NCI-H128 (cell line): ENCODE measurements around the gene ZNHIT2.

ENCODE experiments used
- DNase-seq: peaks from one replicate; lab custom pipeline; 2025; ENCODE audit not compliant: unreplicated experiment; lab: John Stamatoyannopoulos, UW

Gene ZNHIT2

DNA sequence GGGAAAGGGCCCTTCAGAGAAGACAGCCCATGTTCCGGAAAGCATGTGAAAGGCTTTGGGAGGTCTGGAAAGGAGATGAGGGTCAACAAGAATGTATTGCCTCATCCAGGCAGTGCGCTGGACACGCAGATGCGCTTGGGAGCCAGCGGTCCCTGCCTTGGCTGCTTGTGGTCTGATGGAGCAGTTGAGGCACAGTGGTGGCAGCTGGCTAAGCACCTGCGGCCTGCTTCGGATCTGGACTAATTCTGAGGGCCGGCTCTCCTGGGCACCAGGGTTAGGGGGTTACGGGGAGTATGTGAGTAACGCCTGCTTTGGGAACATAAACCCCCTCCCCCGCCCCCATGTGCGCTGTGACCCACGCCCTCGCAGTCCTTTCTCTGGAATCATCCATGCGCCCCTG lies 10.4 kb downstream of the ZNHIT2 start:
- DNase-seq: no peak

DNA sequence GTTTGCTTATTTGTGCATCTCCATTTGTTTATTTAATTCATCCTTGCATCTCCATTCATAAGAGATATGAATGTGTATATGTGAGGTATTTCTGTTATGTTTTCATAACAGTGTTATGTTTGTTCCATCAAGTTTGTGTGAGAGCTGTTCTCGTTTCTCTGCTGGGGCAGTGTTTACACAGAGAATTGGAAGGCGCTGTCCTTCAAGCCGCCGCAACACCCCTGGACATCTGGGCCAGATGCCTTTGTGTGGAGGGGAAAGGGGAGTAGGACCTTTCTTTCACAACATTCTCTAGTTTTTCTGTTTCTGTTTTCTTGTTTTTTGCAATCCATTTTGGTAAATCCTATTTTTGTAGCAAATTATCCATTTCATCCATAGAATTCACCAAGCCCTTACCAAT lies 12.9 kb downstream of the ZNHIT2 start:
- DNase-seq: no peak

DNA sequence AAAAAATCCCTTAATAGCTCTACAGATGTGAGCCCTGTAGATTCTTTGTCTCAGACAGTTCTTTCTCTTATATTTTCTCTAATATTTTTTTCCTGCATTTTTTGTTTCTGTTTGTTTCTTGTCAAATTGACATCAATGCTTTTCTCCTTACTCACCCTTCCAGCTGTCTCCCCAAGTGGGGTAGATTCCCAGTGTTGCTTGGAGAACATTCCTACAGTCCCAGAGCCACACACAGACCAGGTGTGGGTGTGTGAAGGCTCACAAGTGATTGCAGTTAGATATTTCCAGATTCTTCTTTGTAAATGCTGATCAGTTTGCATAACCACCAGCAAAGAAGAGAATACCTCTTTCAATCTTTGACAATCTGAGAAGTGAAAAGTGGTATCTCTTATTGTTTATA lies 14.0 kb downstream of the ZNHIT2 start:
- DNase-seq: no peak

DNA sequence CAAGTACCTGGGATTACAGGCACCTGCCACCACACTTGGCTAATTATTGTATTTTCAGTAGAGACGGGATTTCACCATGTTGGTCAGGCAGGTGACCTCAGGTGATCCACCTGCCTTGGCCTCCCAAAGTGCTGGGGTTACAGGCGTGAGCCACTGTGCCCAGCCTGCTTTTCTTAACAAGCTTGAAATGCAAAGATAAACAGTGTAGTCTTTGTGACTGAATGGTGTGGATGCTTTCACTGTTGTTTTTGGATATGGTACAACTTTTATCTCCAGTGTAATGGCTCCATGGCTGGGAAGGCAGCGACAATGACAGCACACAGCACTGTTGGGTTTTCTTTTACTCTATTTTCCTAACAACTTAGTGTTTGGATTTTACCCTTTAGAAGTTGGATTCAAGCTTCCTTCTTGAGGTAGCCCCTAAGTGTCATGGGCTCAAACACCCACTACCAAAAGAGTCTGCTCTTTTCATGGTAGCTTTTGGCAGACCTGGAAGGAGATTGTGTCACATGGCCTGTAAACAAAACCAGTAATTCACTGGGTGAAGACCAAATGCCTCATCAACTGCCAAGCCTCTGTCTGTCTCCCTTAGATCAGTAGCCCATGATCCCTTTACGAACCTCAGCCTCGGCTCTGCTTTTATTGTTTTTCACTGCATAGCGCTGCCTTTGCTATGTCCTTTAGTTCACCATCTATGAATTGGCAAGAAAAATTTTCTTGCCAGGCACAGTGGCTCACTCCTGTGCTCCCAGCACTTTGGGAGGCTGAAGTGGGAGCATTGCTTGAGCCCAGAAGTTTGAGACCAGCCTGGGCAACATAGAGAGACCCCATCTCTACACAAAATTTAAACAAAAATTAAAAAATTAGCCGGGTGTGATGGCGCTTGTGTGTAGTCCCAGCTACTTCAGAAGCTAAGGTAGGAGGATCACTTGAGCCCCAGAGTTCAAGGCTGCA lies 15.1 kb downstream of the ZNHIT2 start:
- DNase-seq: no peak

DNA sequence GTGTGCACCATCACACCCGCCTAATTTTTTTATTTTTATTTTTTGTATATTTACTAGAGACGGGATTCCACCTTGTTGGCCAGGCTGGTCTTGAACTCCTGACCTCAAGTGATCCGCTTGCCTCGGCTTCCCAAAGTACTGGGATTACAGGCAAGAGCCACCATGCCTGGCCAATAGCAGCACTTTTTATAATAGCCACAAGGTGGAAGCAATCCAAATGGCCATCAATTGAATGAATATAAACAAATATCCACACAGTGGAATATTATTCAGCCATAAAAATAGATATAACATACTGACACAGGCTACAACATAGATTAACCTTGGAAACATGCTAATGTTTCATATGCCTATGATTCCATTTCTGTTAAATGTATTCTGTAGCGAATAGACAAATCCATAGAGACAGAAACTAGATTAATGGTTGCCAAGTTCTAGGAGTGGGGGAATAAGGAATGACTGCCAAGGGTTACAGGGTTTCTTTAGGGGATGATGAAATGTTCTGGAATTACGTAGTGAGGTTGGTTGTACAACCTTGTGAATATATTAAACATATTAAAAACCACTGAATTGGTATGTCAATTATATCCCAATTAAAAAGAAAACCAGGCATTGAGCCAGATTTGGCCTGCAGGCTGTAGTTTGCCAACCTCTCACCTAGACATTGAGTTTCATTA lies 16.7 kb downstream of the ZNHIT2 start:
- DNase-seq: no peak

DNA sequence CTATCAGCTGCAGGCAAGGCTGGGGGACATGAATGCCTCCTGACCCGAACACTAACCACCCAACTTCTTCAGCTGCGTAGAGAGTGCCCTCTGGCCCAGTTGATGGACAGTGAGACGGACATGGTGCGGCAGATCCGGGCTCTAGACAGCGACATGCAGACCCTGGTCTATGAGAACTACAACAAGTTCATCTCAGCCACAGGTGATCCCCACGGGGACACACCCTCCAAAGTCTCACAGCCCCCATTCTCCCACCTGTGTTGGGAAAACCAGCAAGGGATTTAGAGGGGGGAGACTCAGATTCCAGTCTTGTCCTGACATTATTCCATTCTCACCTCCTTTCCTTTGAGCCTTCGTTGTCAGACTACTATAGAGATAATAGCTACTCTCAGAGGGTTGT lies 20.6 kb downstream of the ZNHIT2 start:
- no peak for DNase-seq

DNA sequence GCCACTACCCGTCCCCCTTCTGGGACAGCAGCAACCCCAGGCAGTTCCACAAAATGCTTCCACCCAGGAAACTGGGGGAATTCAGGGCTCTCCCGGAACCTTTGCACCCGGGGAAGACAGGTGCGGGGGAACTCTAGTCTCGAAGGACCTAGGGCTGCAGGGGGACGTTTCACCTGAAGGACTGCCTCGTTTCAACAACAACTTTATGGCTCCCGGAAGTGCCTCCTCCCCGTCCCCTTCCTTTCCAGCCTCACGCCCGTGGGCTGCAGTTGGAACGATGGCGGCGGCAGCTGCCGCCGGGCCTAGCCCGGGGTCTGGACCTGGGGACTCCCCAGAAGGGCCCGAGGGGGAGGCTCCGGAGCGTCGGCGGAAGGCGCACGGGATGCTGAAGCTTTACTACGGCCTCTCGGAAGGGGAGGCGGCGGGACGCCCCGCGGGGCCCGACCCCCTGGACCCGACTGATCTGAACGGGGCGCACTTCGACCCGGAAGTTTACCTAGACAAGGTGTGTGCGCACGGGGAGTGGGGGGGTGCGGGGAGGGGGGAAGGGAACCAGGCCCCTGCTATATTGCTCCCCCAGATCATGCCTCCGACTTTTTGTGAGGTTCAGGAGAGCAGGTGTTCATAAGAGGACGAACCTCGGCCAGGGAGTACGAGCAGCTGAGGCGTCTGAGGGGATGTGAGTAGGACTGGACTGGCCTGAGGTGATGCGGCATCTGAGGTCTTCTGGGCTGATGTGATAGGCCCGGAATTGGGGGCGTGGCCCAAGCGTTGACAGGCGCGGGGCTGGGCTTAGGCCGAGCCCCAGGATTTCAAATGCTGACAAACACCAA lies 21.3 kb downstream of the ZNHIT2 start, which contains the start of gene VPS51:
VPS51 (plus strand) TSS at position 241 of the 833 bp plus-strand sequence; CDS start at position 278, 37 bp downstream.
- DNase-seq: peak; percentile 94

DNA sequence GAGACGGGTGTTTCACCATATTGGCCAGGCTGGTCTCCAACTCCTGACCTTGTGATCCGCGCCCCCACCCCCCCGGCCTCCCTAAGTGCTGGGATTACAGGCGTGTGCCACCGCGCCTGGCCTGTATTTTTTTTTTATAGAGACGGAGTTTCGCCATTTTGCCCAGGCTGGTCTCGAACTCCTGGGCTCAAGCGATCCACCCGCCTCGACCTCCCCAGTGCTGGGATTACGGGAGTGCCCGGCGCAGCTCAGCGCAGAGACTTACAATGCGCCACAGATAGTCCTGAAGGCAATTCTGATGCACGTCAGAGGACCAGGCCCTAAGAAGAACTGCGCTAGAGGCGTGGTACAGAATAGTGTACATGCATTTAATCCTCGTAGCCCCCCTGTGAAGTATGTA lies 22.1 kb downstream of the ZNHIT2 start:
- no peak for DNase-seq

DNA sequence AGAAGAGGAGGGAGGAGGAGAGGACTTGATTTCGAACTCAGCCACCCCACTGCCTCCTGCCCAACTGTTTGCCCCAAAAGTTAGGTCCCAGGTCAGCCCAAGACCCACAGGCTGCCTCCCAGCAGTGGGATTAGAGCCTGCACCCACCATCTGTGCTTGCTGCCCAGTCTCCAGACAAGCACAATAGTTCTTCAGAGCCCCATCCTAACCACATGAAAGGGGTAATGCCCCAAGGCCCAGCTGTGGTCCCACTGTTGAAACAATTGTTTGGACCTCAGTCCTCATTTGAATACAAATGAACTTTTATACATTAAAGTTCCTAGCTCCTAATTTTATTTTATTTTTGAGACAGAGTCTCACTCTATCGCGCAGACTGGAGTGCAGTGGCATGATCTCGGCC lies 26.9 kb downstream of the ZNHIT2 start:
- no peak for DNase-seq

DNA sequence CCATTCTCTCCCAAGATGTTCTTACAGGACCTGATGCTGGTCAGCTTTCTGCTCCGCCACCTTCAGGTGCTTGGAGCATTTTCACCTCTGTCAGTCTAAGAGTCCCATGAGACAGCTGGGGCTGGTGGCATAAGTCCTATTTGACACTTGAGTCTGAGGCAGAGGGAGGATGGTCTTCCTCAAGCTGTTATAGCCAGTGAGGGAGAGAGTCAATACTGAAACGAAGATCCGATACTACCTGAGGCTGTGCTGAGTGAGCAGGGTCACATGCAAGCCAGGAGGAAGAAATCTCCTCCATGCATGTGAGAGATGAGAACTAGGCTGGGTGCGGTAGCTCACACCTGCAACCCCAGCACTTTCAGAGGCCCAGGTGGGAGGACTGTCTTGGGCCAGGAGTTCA lies 27.9 kb downstream of the ZNHIT2 start:
- DNase-seq: no peak

DNA sequence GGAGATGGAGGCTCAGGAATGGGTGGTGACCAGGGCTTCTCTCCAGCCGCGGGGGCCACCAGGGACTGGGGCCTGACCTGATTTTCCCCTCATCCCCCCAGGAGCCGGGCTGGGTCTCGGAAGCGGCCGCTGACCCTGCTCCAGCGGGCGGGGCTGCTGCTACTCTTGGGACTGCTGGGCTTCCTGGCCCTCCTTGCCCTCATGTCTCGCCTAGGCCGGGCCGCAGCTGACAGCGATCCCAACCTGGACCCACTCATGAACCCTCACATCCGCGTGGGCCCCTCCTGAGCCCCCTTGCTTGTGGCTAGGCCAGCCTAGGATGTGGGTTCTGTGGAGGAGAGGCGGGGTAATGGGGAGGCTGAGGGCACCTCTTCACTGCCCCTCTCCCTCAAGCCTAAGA lies 29.7 kb downstream of the ZNHIT2 start:
- DNase-seq: no peak

DNA sequence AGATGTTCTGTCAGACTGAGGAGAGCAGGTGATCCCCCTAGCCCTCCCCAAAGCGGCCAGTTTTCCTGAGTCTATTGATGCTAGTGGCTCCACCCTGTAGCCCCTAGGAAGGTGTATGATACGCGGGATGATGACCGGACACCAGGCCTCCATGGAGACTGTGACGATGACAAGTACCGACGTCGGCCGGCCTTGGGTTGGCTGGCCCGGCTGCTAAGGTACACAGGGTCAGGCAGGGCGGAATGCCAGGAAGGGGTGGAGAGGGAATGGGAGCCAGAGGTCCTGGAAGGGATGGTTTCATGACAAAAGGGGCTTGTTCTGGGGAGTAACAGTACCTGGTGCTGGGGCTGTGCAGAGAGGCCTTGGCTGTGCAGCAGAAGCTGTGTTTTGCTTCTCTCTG lies 30.3 kb downstream of the ZNHIT2 start:
- no peak for DNase-seq

DNA sequence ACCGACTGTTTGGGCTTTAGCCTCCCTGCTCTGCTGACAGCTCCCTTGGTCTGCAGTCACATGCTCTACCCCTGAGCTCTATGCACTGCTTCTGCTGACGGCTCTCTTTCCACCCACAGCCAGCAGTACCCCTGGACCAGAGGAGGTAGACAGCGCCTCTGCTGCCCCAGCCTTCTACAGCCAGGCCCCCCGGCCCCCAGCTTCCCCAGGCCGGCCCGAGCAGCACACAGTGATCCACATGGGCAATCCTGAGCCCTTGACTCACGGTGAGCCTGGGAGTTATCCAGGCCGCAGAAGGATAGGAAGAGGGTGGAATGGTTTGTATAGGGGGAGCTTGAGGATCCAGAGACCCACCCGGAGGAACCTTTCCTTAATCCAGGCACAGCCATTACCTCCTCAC lies 30.7 kb downstream of the ZNHIT2 start:
- no peak for DNase-seq

DNA sequence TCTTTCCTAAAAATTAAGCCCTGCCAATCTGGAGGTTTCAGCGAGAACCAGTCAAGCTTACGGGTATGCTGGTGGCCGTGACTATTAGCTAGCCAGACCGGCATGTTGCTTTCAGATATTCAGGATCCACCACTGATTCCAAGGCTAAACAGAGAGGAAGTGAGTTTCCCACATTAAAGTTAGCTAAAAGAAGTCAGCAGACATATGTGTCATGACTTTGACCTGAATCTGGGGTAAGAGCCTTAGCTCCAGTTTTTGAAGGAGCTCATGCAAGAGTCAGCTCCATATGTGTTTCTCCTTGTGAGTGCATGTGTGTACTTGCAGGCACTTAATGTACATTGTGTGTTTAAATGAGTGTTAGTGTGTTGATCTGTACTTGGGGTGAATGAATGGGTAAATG lies 32.1 kb downstream of the ZNHIT2 start:
- DNase-seq: no peak

DNA sequence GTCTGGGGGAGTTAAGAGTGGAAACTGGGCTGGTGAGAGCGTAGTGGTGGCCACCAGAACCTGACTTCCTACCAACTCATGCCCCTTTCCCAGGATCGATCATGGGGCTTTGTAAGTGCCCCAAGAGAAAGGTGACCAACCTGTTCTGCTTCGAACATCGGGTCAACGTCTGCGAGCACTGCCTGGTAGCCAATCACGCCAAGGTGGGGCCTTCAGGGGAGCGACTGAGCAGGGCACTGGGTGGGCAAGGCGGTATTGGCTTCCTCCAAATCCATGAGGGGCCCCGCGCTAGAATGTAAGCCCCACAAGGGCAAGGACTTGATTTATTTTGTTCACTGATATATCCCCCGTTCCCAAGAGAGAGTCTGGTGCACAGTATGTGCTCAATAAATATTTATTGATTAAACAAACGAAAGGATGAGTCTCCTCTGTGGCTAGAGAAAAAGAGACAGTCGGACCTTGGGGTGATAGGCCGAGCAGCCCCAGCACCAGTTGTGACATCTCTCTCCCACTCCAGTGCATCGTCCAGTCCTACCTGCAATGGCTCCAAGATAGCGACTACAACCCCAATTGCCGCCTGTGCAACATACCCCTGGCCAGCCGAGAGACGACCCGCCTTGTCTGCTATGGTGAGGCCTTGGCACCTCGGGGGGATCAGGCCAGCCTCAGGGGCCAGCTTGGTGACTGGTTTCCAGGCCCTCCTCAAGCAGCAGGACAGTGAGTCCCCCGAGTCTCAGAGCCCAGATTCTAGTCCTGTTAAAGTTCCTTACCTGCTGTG lies 32.7 kb downstream of the ZNHIT2 start:
- DNase-seq: no peak

DNA sequence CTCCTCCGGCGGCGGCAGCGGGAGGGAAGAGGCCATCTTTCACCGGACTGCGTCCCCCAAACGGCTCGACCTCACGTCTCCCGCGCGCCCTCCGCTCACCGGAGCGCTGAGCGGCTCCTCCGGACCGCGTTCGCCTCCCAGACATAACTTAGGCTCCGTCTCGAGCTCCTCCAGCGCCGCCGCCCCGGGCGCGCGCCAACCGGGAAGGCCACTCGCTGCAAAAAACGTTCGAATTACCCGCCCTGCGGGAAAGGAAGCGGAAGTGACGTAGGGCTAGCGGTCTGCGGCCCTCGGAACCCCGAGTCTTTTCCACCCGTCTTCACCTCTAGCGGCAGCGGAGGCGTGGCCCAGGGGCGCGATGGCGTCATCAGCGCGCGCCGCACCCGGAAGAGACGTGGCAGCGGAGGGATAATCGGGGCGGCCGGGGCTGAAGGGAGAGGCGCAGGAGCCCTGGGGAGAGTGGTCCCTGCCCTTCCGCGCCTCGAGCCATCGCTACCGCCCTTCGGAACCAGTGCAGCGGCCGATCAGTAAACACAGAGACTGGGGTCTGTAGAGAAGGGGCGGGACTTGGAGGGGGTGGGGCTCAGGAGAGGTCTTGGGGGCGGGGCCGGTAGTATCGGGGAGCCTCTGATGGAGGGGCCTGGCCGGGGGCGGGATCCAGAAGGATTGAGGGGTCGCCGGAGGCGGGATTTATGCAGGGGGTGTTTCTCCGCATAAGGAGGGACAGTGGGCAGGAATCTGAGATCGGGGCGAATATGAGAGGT lies 33.5 kb downstream of the ZNHIT2 start, which contains the start of the genes CDCA5 and ZFPL1:
CDCA5 (minus strand) TSS at position 207 of the 764 bp plus-strand sequence; CDS start at position 145, 62 bp downstream.
ZFPL1 (plus strand) TSS at position 389 of the 764 bp plus-strand sequence. CDS start 477 bp downstream, outside the sequence.
- DNase-seq: peak; percentile 91

DNA sequence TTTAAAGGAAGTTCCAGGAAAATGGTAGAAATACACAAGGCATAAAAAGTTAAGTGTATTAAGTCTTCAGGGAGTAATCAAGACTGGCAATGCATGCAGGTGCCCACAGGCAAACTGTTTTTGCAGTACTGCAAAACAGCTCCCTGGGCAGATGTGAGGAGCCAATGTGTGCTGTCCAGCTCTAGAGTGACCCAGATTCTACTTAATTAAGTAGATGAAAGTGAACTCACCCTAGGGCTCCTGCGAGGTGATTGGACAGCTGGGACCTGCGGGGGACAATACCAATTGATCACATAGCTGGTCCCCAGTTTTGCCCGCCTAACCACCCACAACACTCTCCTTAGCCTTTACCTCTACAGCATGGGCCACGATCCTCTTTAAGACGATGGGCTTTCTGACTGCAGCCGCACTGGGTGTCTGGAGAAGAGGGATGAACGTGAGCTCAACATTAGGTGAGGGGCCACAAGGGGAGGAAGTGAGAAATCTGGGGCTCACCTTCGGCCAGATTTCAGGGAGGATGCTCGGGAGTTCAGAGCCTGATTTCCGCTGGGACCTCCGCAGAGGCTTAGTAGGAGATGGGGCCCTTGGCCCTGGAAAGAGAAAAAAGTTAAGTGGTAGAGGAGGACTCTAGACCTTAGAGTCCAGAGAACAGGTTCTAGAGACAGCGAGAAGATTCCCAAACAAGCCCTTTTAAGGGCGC lies 34.2 kb downstream of the ZNHIT2 start:
- no peak for DNase-seq

DNA sequence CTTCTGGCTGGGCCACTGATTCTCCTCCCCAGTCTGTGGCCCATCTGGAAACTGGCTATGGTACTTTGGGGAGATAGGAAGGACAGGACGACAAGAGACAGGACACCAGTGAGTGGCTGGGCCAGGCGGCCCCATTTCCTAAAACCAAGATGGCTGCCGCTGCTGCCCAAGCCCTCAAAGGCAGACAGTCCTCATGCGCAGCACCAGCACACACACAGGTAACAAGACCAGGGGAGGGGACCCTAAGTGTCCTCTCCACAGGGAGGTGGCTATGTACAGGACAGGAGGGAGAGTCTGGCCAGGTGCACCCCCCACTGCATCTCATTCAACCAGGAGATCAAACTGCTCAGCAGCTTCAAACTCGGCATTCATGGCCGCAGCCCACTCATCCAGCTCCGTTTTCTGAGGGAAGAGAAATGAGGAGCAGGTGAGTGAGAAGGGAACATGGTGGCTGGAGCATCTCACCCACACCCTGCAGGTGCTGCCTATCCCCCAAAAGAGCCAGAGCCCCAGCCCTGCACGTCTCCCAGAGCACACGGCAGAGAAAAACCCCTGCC lies 38.6 kb downstream of the ZNHIT2 start:
- DNase-seq: no peak

DNA sequence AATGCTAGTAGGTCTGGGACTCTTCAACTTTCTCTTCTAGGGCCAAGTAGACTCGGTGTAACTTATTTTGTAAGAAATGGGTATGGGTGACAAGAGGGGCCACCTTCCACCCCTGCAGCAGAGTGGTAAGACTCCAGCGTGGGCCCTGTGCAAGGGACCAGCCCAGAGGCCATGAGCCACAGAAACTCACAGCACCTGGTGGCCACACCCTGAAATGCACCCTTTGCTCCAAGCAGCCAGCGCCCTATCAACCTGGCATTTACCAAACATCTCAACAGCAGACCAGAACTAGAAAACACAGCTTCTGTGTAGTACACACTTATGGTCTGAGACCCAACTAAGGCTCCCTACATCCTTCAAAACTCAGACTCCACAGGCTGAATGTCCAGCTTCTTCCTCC lies 39.4 kb downstream of the ZNHIT2 start:
- DNase-seq: peak; percentile 37
